HEK293T (cell line): ENCODE results near the gene LRP2.
"Not testable (repeated sequence)": the region's sequence is repeated elsewhere in the genome, so short reads cannot be mapped to it uniquely, and the experiment has no call there.

Source experiments
- CTCF ChIA-PET: fragments of 350-600 bp; formaldehyde crosslinking; extraction: SDS; loops from one replicate; lab custom pipeline; 2021; ENCODE audit warnings: antibody characterized with exemption, inconsistent platforms; lab: Yijun Ruan, JAX
- POLR2A ChIA-PET: fragments of 350-600 bp; formaldehyde crosslinking; extraction: SDS; loops from one replicate; lab custom pipeline; 2020; ENCODE audit warnings: antibody characterized with exemption, inconsistent platforms; lab: Yijun Ruan, JAX
- DNase-seq: peaks from one replicate; pipeline ENCODE4 v3.0.0; 2012; ENCODE audit warnings: mixed read lengths; ENCODE audit errors: extremely low spot score
- ARNT ChIP-seq: fragments of 450-650 bp; IDR thresholded peaks from 2 replicates; pipeline ENCODE4 v1.6.1; 2017; ENCODE audit warnings: mild to moderate bottlenecking
- BHLHE40 ChIP-seq: fragments of 450-650 bp; IDR thresholded peaks from 2 replicates; pipeline ENCODE4 v1.6.1; 2016; ENCODE audit warnings: mild to moderate bottlenecking, moderate library complexity, borderline replicate concordance
- CTBP1 ChIP-seq: fragments of 450-650 bp; IDR thresholded peaks from 2 replicates; pipeline ENCODE4 v1.6.1; 2016; ENCODE audit warnings: borderline replicate concordance
- ELF4 ChIP-seq: fragments of 450-650 bp; IDR thresholded peaks from 2 replicates; pipeline ENCODE4 v1.6.1; 2017; ENCODE audit warnings: antibody characterized with exemption
- FOXA1 ChIP-seq: fragments of 450-650 bp; IDR thresholded peaks from 2 replicates; pipeline ENCODE4 v1.6.1; 2016; ENCODE audit warnings: mild to moderate bottlenecking
- FOXK2 ChIP-seq: fragments of 450-650 bp; IDR thresholded peaks from 2 replicates; pipeline ENCODE4 v1.6.1; 2016; ENCODE audit warnings: mild to moderate bottlenecking
- FOXM1 ChIP-seq: fragments of 450-650 bp; IDR thresholded peaks from 2 replicates; pipeline ENCODE4 v1.6.1; 2017; ENCODE audit warnings: mild to moderate bottlenecking, borderline replicate concordance
- HDGF ChIP-seq: fragments of 450-650 bp; IDR thresholded peaks from 2 replicates; pipeline ENCODE4 v1.6.1; 2017; ENCODE audit warnings: antibody characterized with exemption, borderline replicate concordance
- L3MBTL2 ChIP-seq: fragments of 450-650 bp; conservative IDR thresholded peaks from 2 replicates; pipeline ENCODE4 v1.6.1; 2016; ENCODE audit warnings: mild to moderate bottlenecking
- LEF1 ChIP-seq: fragments of 450-650 bp; IDR thresholded peaks from 2 replicates; pipeline ENCODE4 v1.6.1; 2017; ENCODE audit warnings: mild to moderate bottlenecking, borderline replicate concordance
- NFRKB ChIP-seq: fragments of 450-650 bp; IDR thresholded peaks from 2 replicates; pipeline ENCODE4 v1.6.1; 2016; ENCODE audit warnings: mild to moderate bottlenecking, moderate library complexity
- SP1 ChIP-seq: fragments of 450-650 bp; IDR thresholded peaks from 2 replicates; pipeline ENCODE4 v1.6.1; 2017
- SUZ12 ChIP-seq: fragments of 450-650 bp; IDR thresholded peaks from 2 replicates; pipeline ENCODE4 v1.6.1; 2016; ENCODE audit warnings: mild to moderate bottlenecking
- TARDBP ChIP-seq: fragments of 450-650 bp; IDR thresholded peaks from 2 replicates; pipeline ENCODE4 v1.6.1; 2016
- ZNF384 ChIP-seq: fragments of 450-650 bp; IDR thresholded peaks from 2 replicates; pipeline ENCODE4 v1.6.1; 2016
- TF ChIP-seq, protein P1 (sequence below): fragments of 450-650 bp; IDR thresholded peaks from 2 replicates; pipeline ENCODE4 v1.6.1; 2016

LRP2 gene

DNA sequence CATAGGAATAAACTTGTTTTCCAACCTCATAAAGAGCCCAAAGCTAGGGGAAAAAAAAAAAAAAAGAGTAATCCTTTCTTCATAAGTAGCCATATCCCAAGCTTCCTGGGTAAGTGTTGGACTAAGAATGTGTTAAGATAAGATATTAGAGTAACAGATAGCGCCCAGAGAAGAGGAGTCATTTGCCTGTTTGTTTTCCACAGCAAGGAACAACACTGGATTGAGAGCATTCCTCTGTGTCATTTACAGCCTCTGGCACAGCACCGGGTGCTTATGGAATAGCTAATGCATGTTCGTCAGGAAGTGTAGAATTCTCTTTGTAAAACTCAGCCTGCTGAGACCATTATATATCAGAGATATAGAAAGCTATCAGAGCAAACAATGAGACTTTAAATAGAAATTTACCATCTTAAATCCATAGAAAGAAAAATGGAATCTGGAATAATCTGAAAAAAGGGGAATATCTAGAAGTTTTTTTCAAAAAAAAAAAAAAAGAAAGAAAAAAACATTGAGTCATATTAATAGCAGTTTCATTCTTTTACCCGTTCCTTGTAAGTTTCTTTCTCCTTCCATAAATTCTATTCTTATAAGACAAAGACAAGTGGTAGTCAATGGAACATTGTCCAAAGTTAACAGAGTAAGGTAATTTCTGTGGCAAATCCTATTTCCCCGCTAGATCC, 37.6 kb downstream of the LRP2 start:
- CTCF ChIA-PET: interaction anchor here (0.7 kb wide), 1 partner anchor 17 kb away, joined by 3 read pairs; no protein-coding TSS in a partner anchor
- POLR2A ChIA-PET: no interaction called here
- TF ChIP-seq FOXK2 (no peak), BHLHE40 (no peak), HDGF (no peak), NFRKB (no peak), ARNT (no peak), FOXM1 (no peak), ELF4 (no peak), TARDBP (no peak), CTBP1 (no peak), SP1 (no peak), L3MBTL2 (no peak), FOXA1 (no peak), SUZ12 (no peak), LEF1 (no peak), ZNF384 (no peak)
- TF ChIP-seq, protein P1, sequence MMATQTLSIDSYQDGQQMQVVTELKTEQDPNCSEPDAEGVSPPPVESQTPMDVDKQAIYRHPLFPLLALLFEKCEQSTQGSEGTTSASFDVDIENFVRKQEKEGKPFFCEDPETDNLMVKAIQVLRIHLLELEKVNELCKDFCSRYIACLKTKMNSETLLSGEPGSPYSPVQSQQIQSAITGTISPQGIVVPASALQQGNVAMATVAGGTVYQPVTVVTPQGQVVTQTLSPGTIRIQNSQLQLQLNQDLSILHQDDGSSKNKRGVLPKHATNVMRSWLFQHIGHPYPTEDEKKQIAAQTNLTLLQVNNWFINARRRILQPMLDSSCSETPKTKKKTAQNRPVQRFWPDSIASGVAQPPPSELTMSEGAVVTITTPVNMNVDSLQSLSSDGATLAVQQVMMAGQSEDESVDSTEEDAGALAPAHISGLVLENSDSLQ: no peak
- DNase-seq: peak; percentile 26

DNA sequence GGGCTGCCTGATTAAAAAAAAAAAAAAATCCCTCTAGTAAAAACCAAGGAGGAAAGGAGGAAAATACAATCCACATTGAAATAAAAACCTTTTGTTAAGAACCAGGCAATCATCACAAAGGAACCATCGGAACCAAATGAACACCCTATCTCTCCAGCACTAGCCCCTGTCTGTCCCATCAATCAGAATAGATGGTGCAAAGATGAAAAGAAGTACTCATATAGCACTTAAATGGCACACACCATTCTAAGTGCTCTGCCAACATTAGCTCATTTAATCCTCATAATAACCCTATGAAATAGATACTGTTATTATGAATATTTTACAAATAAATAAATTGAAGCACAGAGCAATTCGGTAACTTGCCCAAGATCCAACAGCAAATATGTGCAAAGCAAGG, 38.5 kb downstream of the LRP2 start:
- DNase-seq: no peak
- ChIA-PET CTCF (interaction anchor here (0.7 kb wide), 1 partner anchor 18 kb away, joined by 3 read pairs; no protein-coding TSS in a partner anchor), POLR2A (no interaction called here)
- TF ChIP-seq ELF4: no peak
- TF ChIP-seq, protein P1: peak; percentile 60

DNA sequence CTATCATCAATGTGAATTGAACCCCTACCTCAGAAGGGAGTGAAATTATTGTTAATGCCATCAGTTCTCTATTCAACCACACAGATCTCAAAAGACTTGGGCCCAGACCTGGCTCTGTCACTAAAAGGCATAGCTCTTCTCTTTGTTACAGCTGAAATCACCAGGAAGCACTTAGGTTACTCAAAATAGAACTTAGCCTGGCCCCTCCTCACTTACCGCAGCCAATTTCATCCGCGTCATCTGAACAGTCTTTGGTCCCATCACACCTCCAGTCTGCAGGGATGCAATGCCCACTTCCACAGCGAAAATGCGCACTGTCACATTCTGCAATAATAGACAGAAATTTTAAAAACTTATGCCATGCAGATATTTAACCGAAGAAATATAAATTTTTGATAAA, 41.8 kb downstream of the LRP2 start:
- DNase-seq: no peak
- ChIA-PET POLR2A (no interaction called here), CTCF (no interaction called here)
- TF ChIP-seq ELF4: no peak
- TF ChIP-seq FOXK2: no peak

DNA sequence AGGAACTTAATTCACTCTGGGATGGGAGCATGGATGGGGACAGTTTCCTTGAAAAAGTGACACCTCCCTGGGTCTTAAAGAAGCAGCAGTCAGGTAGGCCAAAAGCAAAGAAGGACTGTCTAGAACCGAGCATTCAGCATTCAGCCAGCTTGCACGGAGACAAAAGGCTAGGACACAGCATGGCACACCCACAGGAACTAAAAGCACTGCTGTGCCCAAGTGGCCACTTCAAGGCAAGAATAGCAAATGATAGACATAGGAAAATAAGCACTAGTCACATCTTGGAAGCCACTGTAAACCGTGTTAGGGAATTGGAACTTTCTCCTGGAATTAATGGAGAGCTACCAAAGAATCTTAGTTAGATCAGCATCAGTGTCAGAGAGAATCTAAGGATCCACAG, 47.0 kb downstream of the LRP2 start:
- CTCF ChIA-PET: no interaction called here
- TF ChIP-seq, protein P1: no peak
- TF ChIP-seq ARNT (no peak), FOXK2 (no peak), HDGF (no peak), BHLHE40 (no peak), CTBP1 (no peak)
- no peak for DNase-seq
- POLR2A ChIA-PET: no interaction called here

DNA sequence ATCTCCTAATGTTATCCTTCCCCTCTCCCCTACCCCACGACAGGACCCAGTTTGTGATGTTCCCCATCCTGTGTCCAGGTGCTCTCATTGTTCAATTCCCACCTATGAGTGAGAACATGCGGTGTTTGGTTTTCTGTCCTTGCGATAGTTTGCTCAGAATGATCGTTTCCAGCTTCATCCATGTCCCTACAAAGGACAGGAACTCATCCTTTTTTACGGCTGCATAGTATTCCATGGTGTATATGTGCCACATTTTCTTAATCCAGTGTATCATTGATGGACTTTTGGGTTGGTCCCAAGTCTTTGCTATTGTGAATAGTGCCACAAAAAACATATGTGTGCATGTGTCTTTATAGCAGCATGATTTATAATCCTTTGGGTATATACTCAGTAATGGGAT, 54.0 kb downstream of the LRP2 start:
- POLR2A ChIA-PET, CTCF ChIA-PET, DNase-seq: not testable (repeated sequence)

DNA sequence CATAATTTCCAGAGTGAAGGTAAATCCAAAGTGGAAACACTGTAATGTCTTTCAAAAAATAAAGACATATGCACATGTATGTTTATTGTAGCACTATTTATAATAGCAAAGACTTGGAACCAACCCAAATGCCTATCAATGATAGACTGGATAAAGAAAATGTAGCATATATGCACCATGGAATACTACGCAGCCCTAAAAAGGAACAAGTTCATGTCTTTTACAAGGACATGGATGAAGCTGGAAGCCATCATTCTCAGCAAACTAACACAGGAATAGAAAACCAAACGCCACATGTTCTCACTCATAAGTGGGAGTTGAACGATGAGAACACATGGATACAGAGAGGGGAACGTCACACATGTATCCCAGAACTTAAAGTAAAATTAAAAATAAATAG, 57.6 kb downstream of the LRP2 start:
- DNase-seq, POLR2A ChIA-PET, CTCF ChIA-PET: not testable (repeated sequence)

DNA sequence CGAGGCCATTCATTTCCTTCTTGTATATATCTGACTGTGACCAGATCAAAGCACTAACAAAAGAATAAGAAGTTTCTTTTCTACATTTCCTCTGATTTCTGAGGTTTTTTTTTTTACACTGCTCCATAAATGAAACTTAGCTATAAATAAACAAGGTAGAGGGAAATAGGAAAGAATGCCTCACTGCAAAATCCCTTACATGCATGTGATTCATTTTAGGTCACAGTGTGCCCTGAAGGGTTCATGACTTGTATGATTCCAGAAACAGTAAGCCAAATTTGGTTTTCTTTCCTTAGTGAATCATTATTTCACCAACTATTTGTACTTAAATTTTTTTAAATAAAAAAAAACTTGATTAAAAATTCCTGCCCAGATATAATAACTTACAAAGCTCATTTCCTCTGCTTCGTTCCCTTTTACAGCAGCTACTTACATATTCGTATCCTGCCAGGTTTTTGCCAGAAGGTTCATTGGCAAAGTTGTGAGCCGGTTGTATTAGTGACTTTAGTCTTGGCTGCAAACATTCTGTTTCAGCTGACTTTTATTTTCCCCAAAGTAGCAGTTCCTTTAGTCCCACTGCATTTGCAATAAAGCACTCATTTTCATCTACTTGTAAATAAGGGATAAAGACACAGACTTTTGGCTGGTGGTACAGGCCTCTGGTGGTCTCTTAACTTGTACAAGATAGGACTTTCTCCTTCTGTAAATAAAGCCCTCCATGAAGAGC, 58.6 kb downstream of the LRP2 start:
- no peak for DNase-seq
- TF ChIP-seq FOXM1: no peak
- ChIA-PET POLR2A (no interaction called here), CTCF (no interaction called here)

DNA sequence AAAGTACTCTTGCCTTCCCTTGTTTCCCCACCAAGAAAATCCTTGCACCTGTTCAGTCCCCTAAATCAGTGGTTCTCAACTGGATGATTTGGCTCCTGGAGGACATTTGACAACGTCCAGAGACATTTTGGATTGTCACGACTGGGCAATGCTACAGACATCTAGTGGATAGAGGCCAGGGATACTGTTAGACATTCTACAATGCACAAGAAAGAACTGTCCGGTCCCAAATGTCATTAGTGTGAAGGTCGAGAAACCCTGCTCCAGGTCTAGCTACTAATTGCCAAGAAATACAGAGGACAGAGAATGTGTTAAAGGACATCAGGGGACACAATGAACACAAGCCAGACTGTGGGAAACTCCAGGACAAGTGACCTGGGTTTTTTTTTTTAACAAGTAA, 60.0 kb downstream of the LRP2 start:
- CTCF ChIA-PET: no interaction called here
- POLR2A ChIA-PET: no interaction called here
- DNase-seq: no peak

More for the DNA sequence above, 60.0 kb downstream of the LRP2 start:
- TF ChIP-seq LEF1 (no peak), NFRKB (no peak), FOXM1 (no peak)
